Measurements from ENCODE around the gene ASAH2.
"Not testable (repeated sequence)": the region's sequence is repeated elsewhere in the genome, so short reads cannot be mapped to it uniquely, and the experiment has no call there.

DNA sequence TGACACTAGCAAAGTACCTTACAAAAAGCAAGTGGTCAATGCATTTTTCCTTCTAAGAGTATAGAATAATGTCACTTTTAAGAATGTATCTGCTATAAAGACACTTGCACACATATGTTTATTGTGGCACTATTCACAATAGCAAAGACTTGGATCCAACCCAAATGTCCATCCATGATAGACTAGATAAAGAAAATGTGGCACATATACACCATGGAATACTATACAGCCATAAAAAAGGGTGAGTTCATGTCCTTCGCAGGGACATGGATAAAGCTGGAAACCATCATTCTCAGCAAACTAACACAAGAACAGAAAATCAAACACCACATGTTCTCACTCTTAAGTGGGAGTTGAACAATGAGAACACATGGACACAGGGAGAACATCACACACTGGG lies 9.8 kb downstream of the ASAH2 start:
- TF ChIP-seq, protein P1, sequence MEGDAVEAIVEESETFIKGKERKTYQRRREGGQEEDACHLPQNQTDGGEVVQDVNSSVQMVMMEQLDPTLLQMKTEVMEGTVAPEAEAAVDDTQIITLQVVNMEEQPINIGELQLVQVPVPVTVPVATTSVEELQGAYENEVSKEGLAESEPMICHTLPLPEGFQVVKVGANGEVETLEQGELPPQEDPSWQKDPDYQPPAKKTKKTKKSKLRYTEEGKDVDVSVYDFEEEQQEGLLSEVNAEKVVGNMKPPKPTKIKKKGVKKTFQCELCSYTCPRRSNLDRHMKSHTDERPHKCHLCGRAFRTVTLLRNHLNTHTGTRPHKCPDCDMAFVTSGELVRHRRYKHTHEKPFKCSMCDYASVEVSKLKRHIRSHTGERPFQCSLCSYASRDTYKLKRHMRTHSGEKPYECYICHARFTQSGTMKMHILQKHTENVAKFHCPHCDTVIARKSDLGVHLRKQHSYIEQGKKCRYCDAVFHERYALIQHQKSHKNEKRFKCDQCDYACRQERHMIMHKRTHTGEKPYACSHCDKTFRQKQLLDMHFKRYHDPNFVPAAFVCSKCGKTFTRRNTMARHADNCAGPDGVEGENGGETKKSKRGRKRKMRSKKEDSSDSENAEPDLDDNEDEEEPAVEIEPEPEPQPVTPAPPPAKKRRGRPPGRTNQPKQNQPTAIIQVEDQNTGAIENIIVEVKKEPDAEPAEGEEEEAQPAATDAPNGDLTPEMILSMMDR (IDR thresholded peaks at IDR 0.05), result not testable (repeated sequence)
- not testable (repeated sequence) for TF ChIP-seq POLR2A (IDR thresholded peaks at IDR 0.05)
